Stromal cell of bone marrow (primary cell): ENCODE data around the gene DNAJC25.
"Not testable (repeated sequence)": the region's sequence is repeated elsewhere in the genome, so short reads cannot be mapped to it uniquely, and the experiment has no call there.

ENCODE experiments used
- DNase-seq: peaks from one replicate; pipeline ENCODE4 v3.0.0-alpha.2; 2012; ENCODE audit warnings: low read depth

DNAJC25 gene

DNA sequence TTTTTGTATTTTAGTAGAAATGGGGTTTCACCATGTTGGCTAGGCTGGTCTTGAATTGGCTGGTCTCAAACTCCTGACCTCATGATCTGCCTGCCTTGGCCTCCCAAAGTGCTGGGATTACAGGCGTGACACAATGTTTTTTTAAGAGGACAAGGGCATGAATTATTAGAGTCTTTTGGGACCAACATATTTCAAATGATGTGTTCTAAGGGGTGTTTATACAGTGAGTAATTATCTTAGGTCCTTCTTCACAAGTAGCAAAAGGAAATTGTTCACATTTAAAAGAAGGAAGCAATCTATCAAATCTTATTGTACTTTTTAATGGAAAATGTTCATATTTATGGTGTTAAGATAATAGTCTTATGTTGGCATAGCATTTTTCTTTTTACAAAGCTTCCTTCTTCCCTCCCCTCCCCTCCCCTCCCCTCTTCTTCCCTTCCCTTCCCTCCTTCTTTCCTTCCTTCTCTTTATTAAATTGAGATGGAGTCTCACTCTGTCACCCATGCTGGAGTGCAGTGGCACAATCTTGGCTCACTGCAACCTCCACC lies 37.0 kb downstream of the DNAJC25 start:
- DNase-seq: peak; percentile 41

- not testable (repeated sequence) for DNase-seq
Measured at GRCh38 chr9:111668601-111669000, 37.5 kb downstream of the DNAJC25 start.

DNA sequence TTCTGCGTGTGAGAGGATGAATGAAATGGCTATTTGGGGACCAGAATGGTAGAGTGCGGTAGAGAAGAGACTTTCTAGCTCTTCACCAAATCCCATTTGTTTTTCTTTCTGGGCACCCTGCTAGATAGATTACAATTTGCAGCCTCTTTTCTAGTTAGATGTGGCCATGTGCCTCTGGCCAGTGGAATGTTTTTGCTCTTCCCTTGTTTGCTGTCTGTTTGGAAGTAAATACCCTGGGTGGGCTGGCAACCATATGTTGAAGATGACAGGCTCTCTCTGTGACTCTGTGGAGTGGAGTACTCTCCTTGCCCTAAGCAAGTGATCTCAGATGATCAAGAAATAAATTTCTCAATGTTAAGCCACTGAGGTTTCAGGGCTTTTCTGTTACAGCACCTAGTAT lies 43.2 kb downstream of the DNAJC25 start:
- DNase-seq: no peak

DNA sequence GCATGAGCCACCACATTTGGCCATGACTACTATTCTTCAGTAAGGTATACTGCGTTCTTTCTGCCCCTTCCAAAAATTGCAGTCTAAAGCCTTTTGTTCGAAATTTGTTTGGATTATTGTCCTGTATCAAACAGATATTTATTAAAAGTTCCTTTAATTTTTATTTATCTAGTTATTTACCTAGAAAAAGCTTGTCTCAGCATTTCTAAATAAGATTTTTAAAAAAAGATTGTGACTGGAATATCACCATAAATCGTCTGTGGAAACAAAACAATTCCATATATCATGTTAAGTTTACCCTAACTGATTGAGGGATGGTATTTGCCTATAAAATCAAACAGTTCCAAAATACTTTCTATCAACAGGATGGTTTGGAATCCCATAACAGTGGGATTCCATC lies 45.0 kb downstream of the DNAJC25 start:
- DNase-seq: no peak

- no peak for DNase-seq
Measured at GRCh38 chr9:111678293-111678692, 47.2 kb downstream of the DNAJC25 start.

DNA sequence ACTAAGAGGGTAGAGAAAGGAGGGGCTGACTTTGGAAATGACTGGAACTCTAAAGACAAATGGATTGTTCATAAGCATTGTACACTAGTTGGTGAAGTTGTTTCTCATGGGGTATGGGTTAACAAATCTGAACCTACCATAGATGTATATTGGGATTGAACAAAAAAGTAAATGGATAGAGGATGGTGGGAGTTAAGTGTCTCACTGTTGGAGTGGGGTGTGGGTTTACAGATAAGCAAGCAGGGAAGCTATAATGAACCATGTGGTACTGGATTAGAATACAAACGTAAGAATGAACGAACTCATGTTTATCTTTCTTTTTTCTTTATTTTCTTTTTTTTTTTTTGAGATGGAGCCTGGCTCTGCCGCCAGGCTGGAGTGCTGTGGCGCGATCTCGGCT lies 48.1 kb downstream of the DNAJC25 start:
- DNase-seq: no peak

- no peak for DNase-seq
Measured at GRCh38 chr9:111683392-111683791, 52.3 kb downstream of the DNAJC25 start.

DNA sequence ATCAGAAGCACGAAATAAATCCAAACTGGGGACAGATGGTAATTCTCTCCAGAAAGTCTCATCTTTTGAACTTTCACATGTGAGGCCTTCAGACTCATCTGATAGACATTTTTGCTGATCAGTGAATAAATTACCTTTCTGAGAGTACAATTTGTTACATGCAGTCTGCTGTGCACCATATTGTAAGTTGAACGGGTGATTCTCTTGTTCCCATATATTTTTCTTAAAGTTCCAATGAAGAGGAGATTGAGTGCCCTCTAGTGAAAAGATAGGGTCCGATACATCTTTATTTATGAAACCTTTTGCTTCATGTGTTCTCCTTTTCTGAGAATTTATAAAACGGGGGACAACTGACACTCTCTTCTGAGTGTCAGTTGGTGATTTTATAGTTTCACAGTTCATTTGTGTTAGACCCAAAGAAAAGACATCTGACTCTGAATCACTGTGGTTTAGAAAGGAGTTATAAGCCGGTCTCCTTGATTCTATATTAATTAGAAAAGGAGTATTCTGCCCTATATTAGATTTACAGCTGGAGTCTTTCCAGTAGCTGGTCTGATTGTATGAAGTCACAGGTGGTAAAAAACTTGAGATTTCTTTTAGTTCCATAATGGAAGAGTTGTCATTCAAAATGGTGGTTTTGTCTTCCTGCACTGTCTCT lies 60.7 kb downstream of the DNAJC25 start:
- peak; percentile 33 for DNase-seq

DNA sequence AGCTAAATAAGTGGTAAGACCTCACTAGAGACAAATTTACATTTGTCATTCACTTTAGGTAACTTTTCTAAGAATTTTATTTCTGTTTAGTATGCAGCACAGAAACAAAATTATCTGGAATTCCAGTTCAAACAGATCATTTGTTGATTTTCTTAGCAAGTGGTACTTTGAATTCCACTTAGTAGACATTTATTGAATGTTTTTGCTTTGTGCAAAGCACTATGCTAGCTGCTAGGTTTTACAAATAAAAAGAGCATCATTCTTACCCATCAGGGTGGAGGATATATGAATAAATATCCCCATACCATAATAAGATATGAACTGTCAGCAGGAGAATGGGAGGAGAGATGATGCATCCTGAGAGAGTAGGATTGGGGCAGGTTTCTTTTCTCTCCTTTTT lies 65.7 kb downstream of the DNAJC25 start:
- no peak for DNase-seq

DNA sequence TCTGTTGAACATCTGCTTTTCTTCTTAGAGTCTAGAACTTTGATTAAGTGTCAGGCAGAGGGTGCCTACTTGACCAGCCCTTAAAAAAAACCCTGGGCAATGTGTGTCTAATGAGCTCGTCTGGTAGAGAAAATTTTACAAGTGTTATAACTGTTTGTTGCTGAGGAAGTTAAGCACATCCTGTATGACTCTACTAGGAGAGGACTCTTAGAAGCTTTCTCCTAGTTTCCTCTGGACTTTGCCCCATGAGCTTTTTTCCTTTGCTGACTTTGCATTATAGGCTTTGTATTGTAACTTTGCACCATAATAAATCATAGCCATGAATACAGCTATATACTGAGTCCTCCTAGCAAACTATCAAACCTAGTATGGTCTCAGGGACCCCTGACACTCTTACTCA lies 69.6 kb downstream of the DNAJC25 start:
- no peak for DNase-seq
